OCI-LY1 (cell line): ENCODE measurements around the gene NAALADL1.

ENCODE experiments used
- CTCF ChIP-seq: fragments of 200-600 bp; sonication (generic), shearing (Covaris generic); IDR thresholded peaks from 2 replicates; pipeline ENCODE4 v1.5.1; 2017; ENCODE audit warnings: mild to moderate bottlenecking, antibody characterized with exemption, low read length, moderate library complexity, mixed read lengths
- EZH2 ChIP-seq: fragments of 200-600 bp; sonication (generic), shearing (Covaris generic); IDR thresholded peaks from 2 replicates; pipeline ENCODE4 v1.8.0; 2017; ENCODE audit warnings: borderline replicate concordance, mixed run types, mild to moderate bottlenecking, antibody characterized with exemption, low read length, moderate library complexity, mixed read lengths

GRCh38 chr11:65090628-65091027 is 32.3 kb upstream of the NAALADL1 start:
- TF ChIP-seq CTCF (no peak), EZH2 (no peak)
